Subcutaneous adipose tissue (tissue), 4 donors: ENCODE data around the gene DRAM1. TPM values are rescaled to one million over a fixed set of nuclear protein-coding genes. Genes with fewer than 3 reads are reported as not detected.

Experiments used
- CTCF ChIP-seq: fragments of 450-650 bp; IDR thresholded peaks from one replicate; pipeline ENCODE4 v1.5.1; 2016; ENCODE audit warnings: low read depth, mild to moderate bottlenecking, control low read depth, antibody characterized with exemption, moderate library complexity
- small RNA-seq: library from RNA; depleted of rRNA; stranded (forward); fragments of <200 nt; gene quantifications from one replicate; pipeline ENCODE3, GENCODE V24; 2016
- total RNA-seq, 4 donors: library from RNA; depleted of rRNA; stranded (reverse); fragments of >200 nt; gene quantifications; one replicate each; pipeline ENCODE4 v1.1.0, GENCODE V29; 2016

The DRAM1 gene
- total RNA-seq, 4 donors from 2014 or later = 14.3 to 52.8 (median 34.4) TPM

- no peak for TF ChIP-seq CTCF
Measured at GRCh38 chr12:101966496-101966895, 89.1 kb downstream of the DRAM1 start.

GRCh38 chr12:101967506-101967905 is 90.1 kb downstream of the DRAM1 start:
- no peak for TF ChIP-seq CTCF

GRCh38 chr12:101968770-101969169 is 91.4 kb downstream of the DRAM1 start:
- TF ChIP-seq CTCF = no peak

Small RNA genes lying within 50 kb of the gene (small RNA-seq; reads per million reads assigned to genes)
- gene RNA5SP369 = not detected
- not detected for gene RNU6-1183P

Other genes with a start within 250 kb of the DRAM1 start
- gene CHPT1, start 179.9 kb upstream of the DRAM1 start, total RNA-seq = 100 to 1,000 TPM in 2 of 4 donors, 10 to 100 TPM in 2; 87.7 to 119 (median 98.6) TPM
- under 1 TPM in 1 of 4 donors, not detected in 3; 0.22 TPM for gene SYCP3, start 138.1 kb upstream of the DRAM1 start, total RNA-seq
- 10 to 100 TPM; 26.0 to 64.4 (median 34.3) TPM for gene GNPTAB, start 46.6 kb upstream of the DRAM1 start, total RNA-seq
- gene WASHC3, start 184.4 kb downstream of the DRAM1 start, total RNA-seq = 100 to 1,000 TPM in 1 of 4 donors, 10 to 100 TPM in 3; 72.9 to 100 (median 91.7) TPM
- gene NUP37, start 242.5 kb downstream of the DRAM1 start, total RNA-seq = 10 to 100 TPM; 13.6 to 18.9 (median 15.1) TPM
- gene PARPBP, start 242.6 kb downstream of the DRAM1 start, total RNA-seq = 1 to 10 TPM; 2.1 to 3.9 (median 3.0) TPM